GM18505 (cell line): ENCODE data around the gene CRLF2.
"Not testable (repeated sequence)": the region's sequence is repeated elsewhere in the genome, so short reads cannot be mapped to it uniquely, and the experiment has no call there.

Experiments used
- ATAC-seq: cut with Tn5 transposase; IDR thresholded peaks from one replicate; pipeline ENCODE4 v1.9.1; 2021; ENCODE audit not compliant: unreplicated experiment
- POLR2A ChIP-seq: IDR thresholded peaks from 4 replicates; pipeline ENCODE4 v1.6.1; 2011; ENCODE audit warnings: borderline replicate concordance; ENCODE audit not compliant: insufficient read depth, insufficient read length; ENCODE audit errors: extremely low read depth

Gene CRLF2

GRCh38 chrX:1185561-1185960, 26.9 kb downstream of the CRLF2 start:
- ATAC-seq: no peak
- TF ChIP-seq POLR2A: no peak

DNA sequence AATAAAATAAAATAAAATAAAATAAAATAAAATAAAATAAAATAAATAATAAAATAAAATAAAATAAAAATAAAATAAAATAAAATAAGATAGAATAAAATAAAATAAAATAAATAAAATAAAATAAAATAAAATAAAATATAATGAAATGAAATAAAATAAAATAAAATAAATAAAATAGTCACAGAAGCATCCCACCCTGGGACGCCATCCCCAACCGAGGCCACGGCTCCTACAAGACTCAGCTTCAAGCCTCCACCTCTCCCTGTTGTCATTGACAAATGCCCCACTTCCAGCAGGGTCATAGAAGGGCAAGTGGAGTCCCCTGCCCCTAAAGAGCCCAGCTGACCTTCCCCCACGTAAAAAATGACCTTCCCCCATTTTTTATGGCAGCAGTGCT, 30.2 kb downstream of the CRLF2 start:
- ATAC-seq: no peak
- no peak for TF ChIP-seq POLR2A

- ATAC-seq: not testable (repeated sequence)
Measured at GRCh38 chrX:1181661-1182060, 30.8 kb downstream of the CRLF2 start.

- ATAC-seq: no peak
- TF ChIP-seq POLR2A: no peak
Measured at GRCh38 chrX:1181170-1181569, 31.3 kb downstream of the CRLF2 start.

- ATAC-seq: no peak
- no peak for TF ChIP-seq POLR2A
Measured at GRCh38 chrX:1178580-1179057, 33.8 kb downstream of the CRLF2 start.

DNA sequence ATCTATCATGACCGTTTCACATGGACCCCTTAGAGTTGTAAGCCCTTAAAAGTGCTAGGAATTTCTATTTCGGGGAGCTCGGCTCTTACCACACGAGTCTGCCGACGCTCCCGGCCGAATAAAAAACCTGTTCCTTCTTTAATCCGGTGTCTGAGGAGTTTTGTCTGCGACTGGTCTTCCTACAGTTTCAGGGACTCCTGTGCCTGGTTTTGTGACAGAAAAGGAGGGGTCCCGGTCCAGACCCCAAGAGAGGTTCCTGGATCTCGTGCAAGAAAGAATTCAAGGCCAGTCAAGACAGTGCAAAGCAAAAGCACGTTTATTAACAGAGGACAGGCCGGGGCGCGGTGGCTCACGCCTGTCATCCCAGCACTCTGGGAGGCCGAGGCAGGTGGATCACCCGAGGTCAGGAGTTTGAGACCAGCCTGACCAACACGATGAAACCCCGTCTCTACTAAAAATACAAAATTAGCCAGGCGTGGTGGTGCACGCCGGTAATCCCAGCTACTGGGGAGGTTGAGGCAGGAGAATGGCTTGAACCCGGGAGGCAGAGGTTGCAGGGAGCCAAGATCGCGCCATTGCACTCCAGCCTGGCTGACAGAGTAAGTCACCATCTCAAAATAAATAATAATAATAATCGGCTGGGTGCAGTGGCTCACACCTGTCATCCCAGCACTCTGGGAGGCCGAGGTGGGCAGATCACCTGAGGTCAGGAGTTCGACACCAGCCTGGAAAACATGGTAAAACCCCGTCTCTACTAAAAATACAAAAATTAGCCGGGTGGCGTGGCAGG, 35.7 kb downstream of the CRLF2 start:
- ATAC-seq: not testable (repeated sequence)

DNA sequence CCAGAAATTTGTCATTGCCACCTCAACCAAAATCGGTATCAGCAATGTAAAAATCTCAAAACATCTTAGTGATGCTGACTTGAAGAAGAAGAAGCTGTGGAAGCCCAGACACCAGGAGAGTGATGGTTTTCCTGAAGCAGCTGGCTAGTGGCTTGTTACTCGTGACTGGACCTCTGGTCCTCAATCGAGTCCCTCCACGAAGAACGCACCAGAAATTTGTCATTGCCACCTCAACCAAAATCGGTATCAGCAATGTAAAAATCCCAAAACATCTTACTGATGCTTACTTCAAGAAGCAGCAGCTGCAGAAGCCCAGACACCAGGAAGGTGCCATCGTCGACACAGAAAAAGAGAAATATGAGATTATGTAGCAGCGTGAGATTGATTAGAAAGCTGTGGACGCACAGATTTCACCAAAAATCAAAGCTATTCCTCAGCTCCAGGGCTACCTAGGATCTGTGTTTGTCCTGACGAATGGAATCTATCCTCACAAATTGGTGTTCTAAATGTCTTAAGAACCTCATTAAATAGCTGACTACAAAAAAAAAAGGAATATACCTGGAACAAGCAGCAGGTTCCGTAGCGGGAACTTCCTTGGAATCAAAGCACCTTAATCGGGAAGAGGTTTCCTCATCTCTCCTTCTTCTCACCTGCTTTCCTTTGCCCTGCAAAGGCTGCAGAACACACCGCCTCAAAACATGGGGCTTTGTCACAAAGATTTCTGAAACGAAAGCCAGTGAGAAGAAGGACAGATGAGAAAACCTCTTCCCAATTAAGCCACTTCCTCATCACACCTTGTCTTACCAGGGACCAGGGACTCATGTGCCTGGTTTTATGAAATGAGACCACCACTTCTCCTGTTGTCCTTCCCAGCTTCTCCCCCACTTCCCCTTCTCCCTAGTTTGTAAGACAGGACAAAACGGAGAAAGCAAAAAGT, 37.6 kb downstream of the CRLF2 start:
- ATAC-seq: not testable (repeated sequence)

- not testable (repeated sequence) for ATAC-seq
Measured at GRCh38 chrX:1173435-1173834, 39.0 kb downstream of the CRLF2 start.

- ATAC-seq: no peak
- TF ChIP-seq POLR2A: no peak
Measured at GRCh38 chrX:1172496-1172895, 40.0 kb downstream of the CRLF2 start.

GRCh38 chrX:1171915-1172314, 40.5 kb downstream of the CRLF2 start:
- not testable (repeated sequence) for ATAC-seq

- no peak for ATAC-seq
- TF ChIP-seq POLR2A: no peak
Measured at GRCh38 chrX:1170243-1170642, 42.2 kb downstream of the CRLF2 start.

DNA sequence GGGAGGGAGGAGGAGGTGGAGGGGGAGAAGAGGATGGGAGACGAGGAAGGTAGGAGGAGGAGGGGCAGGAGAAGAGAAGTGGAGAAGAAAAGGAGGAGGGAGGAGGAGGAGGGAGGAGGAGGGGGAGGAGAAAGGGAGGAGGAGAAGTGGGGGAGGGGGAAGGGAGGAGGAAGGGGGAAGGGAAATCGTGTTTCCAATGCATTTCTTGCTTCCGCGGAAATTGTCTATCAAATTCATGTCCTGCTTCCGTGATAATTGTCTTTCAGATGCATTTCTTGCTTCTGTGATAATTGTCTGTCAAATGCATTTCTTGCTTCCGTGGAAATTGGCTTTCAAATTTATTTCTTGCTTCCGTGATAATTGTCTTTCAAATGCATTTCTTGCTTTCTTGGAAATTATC, 43.3 kb downstream of the CRLF2 start:
- no peak for ATAC-seq
- TF ChIP-seq POLR2A: no peak

- no peak for TF ChIP-seq POLR2A
- ATAC-seq: no peak
Measured at GRCh38 chrX:1167918-1168481, 44.4 kb downstream of the CRLF2 start.

GRCh38 chrX:1167466-1167865, 45.0 kb downstream of the CRLF2 start:
- ATAC-seq: no peak
- no peak for TF ChIP-seq POLR2A
